H1 (cell line): ENCODE data around the gene MT1F. TPM values are rescaled to one million over a fixed set of nuclear protein-coding genes. Genes with fewer than 3 reads are reported as not detected.

Experiments
- CTCF ChIA-PET: fragments of 300-600 bp; sonication (Branson Sonifier 250); formaldehyde crosslinking; loops from one replicate; lab custom pipeline; 2021; ENCODE audit not compliant: partially characterized antibody; lab: Charles Lee
- POLR2A ChIA-PET: fragments of 300-600 bp; sonication (Branson Sonifier 250); formaldehyde crosslinking; loops from one replicate; lab custom pipeline; 2021; ENCODE audit warnings: inconsistent platforms; ENCODE audit not compliant: partially characterized antibody; lab: Charles Lee
- DNase-seq, 2 experiments: peaks; one replicate each; pipeline versions ENCODE4 v3.0.0 to v3.0.0-alpha.2; 2010 to 2022; ENCODE audit warnings: low spot score in 2 of 2, low read depth in 1 of 2, mixed read lengths in 1 of 2
- FAIRE-seq: peaks from 2 replicates; lab custom pipeline; 2011; peaks lifted over from hg19 to GRCh38; lab: Jason Lieb, UNC
- H2AFZ ChIP-seq: 2 replicates; pipeline ENCODE4 v1.8.1; 2012; ENCODE audit warnings: low read length, inconsistent platforms
- H2AK5ac ChIP-seq: 2 replicates; pipeline ENCODE4 v1.6.1; 2013; ENCODE audit warnings: low read depth, low read length
- H2BK120ac ChIP-seq: replicated peaks from 2 replicates; pipeline ENCODE3; 2013; ENCODE audit warnings: low read depth, low read length, inconsistent platforms
- H2BK12ac ChIP-seq: 2 replicates; pipeline ENCODE4 v1.6.1; 2013; ENCODE audit warnings: low read depth, low read length
- H2BK15ac ChIP-seq: 2 replicates; pipeline ENCODE4 v1.6.1; 2013; ENCODE audit warnings: low read length
- H2BK20ac ChIP-seq: 2 replicates; pipeline ENCODE4 v1.6.1; 2013; ENCODE audit warnings: low read length
- H2BK5ac ChIP-seq: 2 replicates; pipeline ENCODE4 v1.6.1; 2013; ENCODE audit warnings: low read depth, low read length
- H3K14ac ChIP-seq: 2 replicates; pipeline ENCODE4 v1.6.1; 2013; ENCODE audit warnings: inconsistent platforms; ENCODE audit not compliant: insufficient read length
- H3K18ac ChIP-seq: 2 replicates; pipeline ENCODE4 v1.6.1; 2013; ENCODE audit warnings: low read length; ENCODE audit errors: extremely low read depth
- H3K23ac ChIP-seq: 2 replicates; pipeline ENCODE4 v1.6.1; 2013; ENCODE audit warnings: inconsistent platforms; ENCODE audit not compliant: insufficient read length
- H3K23me2 ChIP-seq: 2 replicates; pipeline ENCODE4 v1.6.1; 2013; ENCODE audit warnings: low read depth, low read length
- H3K27ac ChIP-seq: 2 replicates; pipeline ENCODE4 v1.6.1; 2011; ENCODE audit warnings: low read depth, low read length, inconsistent platforms
- H3K27me3 ChIP-seq, 4 experiments: replicated peaks in 1 of 4; 1 replicate in 1 of 4; 2 replicates in 3 of 4; pipeline versions ENCODE4 v1.6.1 to v1.8.1; 2011 to 2013; ENCODE audit warnings: low read length in 3 of 4, mild to moderate bottlenecking in 3 of 4, inconsistent platforms in 2 of 4, mixed read lengths in 2 of 4, moderate library complexity in 1 of 4; ENCODE audit not compliant: control insufficient read depth in 3 of 4, insufficient read depth in 3 of 4; ENCODE audit errors: extremely low read depth in 1 of 4
- H3K36me3 ChIP-seq, 4 experiments: 2 replicates each; pipeline versions ENCODE4 v1.6.1 to v1.8.1; 2011 to 2013; ENCODE audit warnings: mild to moderate bottlenecking in 4 of 4, low read length in 3 of 4, moderate library complexity in 2 of 4, control low read depth in 1 of 4, inconsistent platforms in 1 of 4; ENCODE audit not compliant: insufficient read depth in 4 of 4, control insufficient read depth in 2 of 4
- H3K4ac ChIP-seq: replicated peaks from 2 replicates; pipeline ENCODE3; 2013; ENCODE audit warnings: low read length, low read depth, mixed read lengths, inconsistent platforms; ENCODE audit not compliant: insufficient read length
- H3K4me1 ChIP-seq, 4 experiments: replicated peaks in 1 of 4; 1 replicate in 1 of 4; 2 replicates in 3 of 4; pipeline versions ENCODE4 v1.6.1 to v1.8.1; 2011 to 2013; ENCODE audit warnings: low read length in 3 of 4, inconsistent platforms in 2 of 4, mixed read lengths in 1 of 4; ENCODE audit not compliant: insufficient read depth in 4 of 4, control insufficient read depth in 3 of 4
- H3K4me2 ChIP-seq, 2 experiments: 2 replicates each; pipeline versions ENCODE4 v1.6.1 to v1.8.1; 2011 to 2013; ENCODE audit warnings: low read depth in 2 of 2, low read length in 2 of 2, control low read depth in 1 of 2, inconsistent platforms in 1 of 2, mild to moderate bottlenecking in 1 of 2; ENCODE audit not compliant: insufficient read depth in 1 of 2
- H3K4me3 ChIP-seq, 4 experiments: fragments of 200-600, 300-600 bp in 1 of 4; sonication (generic), shearing (Covaris generic), sonication (Bioruptor Twin) in 1 of 4; 2 replicates each; pipeline versions ENCODE4 v1.5.1 to v1.8.1; 2011 to 2016; ENCODE audit warnings: low read length in 4 of 4, low read depth in 3 of 4, control low read depth in 2 of 4, inconsistent platforms in 2 of 4, mild to moderate bottlenecking in 2 of 4, mixed read lengths in 1 of 4, moderate library complexity in 1 of 4; ENCODE audit not compliant: insufficient read depth in 2 of 4; ENCODE audit errors: extremely low read depth in 1 of 4
- H3K56ac ChIP-seq: replicated peaks from 2 replicates; pipeline ENCODE3; 2013; ENCODE audit warnings: low read depth, mild to moderate bottlenecking, mixed read lengths, low read length, inconsistent platforms; ENCODE audit not compliant: insufficient read length
- H3K79me1 ChIP-seq: 2 replicates; pipeline ENCODE4 v1.6.1; 2013; ENCODE audit warnings: low read depth, low read length, control low read depth
- H3K79me2 ChIP-seq, 2 experiments: 2 replicates each; pipeline versions ENCODE4 v1.6.1 to v1.8.1; 2012 to 2013; ENCODE audit warnings: low read length in 2 of 2, mild to moderate bottlenecking in 2 of 2, inconsistent platforms in 1 of 2; ENCODE audit not compliant: insufficient read depth in 2 of 2, control insufficient read depth in 1 of 2
- H3K9ac ChIP-seq, 4 experiments: replicated peaks in 1 of 4; 1 replicate in 1 of 4; 2 replicates in 3 of 4; pipeline versions ENCODE4 v1.6.1 to v1.8.1; 2011 to 2013; ENCODE audit warnings: low read depth in 3 of 4, low read length in 3 of 4, control low read depth in 2 of 4, mild to moderate bottlenecking in 2 of 4, moderate library complexity in 2 of 4, inconsistent platforms in 1 of 4; ENCODE audit errors: extremely low read depth in 1 of 4
- H3K9me3 ChIP-seq, 2 experiments: 2 replicates each; pipeline versions ENCODE4 v1.6.1 to v1.8.1; 2012 to 2013; ENCODE audit warnings: mild to moderate bottlenecking in 2 of 2, moderate library complexity in 2 of 2, control low read depth in 1 of 2, inconsistent platforms in 1 of 2, low read depth in 1 of 2, low read length in 1 of 2, mixed read lengths in 1 of 2; ENCODE audit not compliant: insufficient read depth in 2 of 2
- H4K20me1 ChIP-seq, 2 experiments: replicated peaks in 1 of 2; 2 replicates each; pipeline versions ENCODE3 to v1.8.1; 2011 to 2013; ENCODE audit warnings: inconsistent platforms in 2 of 2, low read length in 2 of 2, mild to moderate bottlenecking in 1 of 2; ENCODE audit not compliant: insufficient read depth in 2 of 2, control insufficient read depth in 1 of 2
- H4K5ac ChIP-seq: 2 replicates; pipeline ENCODE4 v1.6.1; 2013; ENCODE audit warnings: low read length, low read depth, mixed read lengths, inconsistent platforms; ENCODE audit not compliant: insufficient read length
- H4K8ac ChIP-seq: 2 replicates; pipeline ENCODE4 v1.8.0; 2013; ENCODE audit warnings: mild to moderate bottlenecking, moderate library complexity, low read length, inconsistent platforms; ENCODE audit not compliant: insufficient read depth; ENCODE audit errors: extremely low read depth
- H4K91ac ChIP-seq: replicated peaks from 2 replicates; pipeline ENCODE3; 2013; ENCODE audit warnings: low read length, mixed read lengths, inconsistent platforms; ENCODE audit not compliant: insufficient read length
- BRCA1 ChIP-seq: IDR thresholded peaks from 2 replicates; pipeline ENCODE4 v1.6.1; 2012; ENCODE audit warnings: low read depth, low read length, improper control_type of control experiment
- CBX5 ChIP-seq: fragments of 300-800, 300-1000 bp; sonication (generic); IDR thresholded peaks from 2 replicates; pipeline ENCODE4 v1.7.1; 2016; ENCODE audit warnings: antibody characterized with exemption, low read length, low read depth
- EZH2 ChIP-seq: fragments of 200-600 bp; sonication (generic); IDR thresholded peaks from 2 replicates; pipeline ENCODE4 v1.7.1; 2012; ENCODE audit warnings: low read depth, mild to moderate bottlenecking, moderate library complexity, low read length, inconsistent platforms; ENCODE audit not compliant: severe bottlenecking
- GABPA ChIP-seq: IDR thresholded peaks from 2 replicates; pipeline ENCODE4 v1.6.1; 2011; ENCODE audit warnings: mild to moderate bottlenecking, low read length, moderate library complexity, borderline replicate concordance; ENCODE audit not compliant: insufficient read depth
- KDM5A ChIP-seq: fragments of 200-600 bp; IDR thresholded peaks from 2 replicates; pipeline ENCODE4 v1.7.1; 2012; ENCODE audit warnings: mild to moderate bottlenecking, low read length, inconsistent platforms, mixed read lengths
- NRF1 ChIP-seq: IDR thresholded peaks from 2 replicates; pipeline ENCODE4 v1.6.1; 2011; ENCODE audit warnings: mild to moderate bottlenecking, low read depth, low read length, improper control_type of control experiment
- POLR2AphosphoS5 ChIP-seq: IDR thresholded peaks from 2 replicates; pipeline ENCODE4 v1.6.1; 2011; ENCODE audit warnings: low read depth, low read length
- RAD21 ChIP-seq, 2 experiments: IDR thresholded peaks in 1 of 2; conservative IDR thresholded peaks in 1 of 2; 2 replicates each; pipeline ENCODE4 v1.6.1; 2011; ENCODE audit warnings: low read depth in 2 of 2, low read length in 2 of 2, improper control_type of control experiment in 1 of 2, inconsistent platforms in 1 of 2, mild to moderate bottlenecking in 1 of 2, moderate library complexity in 1 of 2
- TEAD4 ChIP-seq: IDR thresholded peaks from 2 replicates; pipeline ENCODE4 v1.6.1; 2012; ENCODE audit warnings: low read depth, low read length, inconsistent platforms, mixed read lengths
- YY1 ChIP-seq: IDR thresholded peaks from 2 replicates; pipeline ENCODE4 v1.6.1; 2011; ENCODE audit warnings: low read depth, mild to moderate bottlenecking, low read length
- WGBS, 2 experiments: shearing (Covaris generic) in 1 of 2; methylation state at CpG; one replicate each; pipeline versions ENCODE4 v1.1.6 to v1.1.7; 2013 to 2015; ENCODE audit warnings: low lambda C conversion rate in 2 of 2, mixed read lengths in 2 of 2, inconsistent platforms in 1 of 2, low coverage in 1 of 2, missing lambda C conversion rate in 1 of 2; ENCODE audit not compliant: insufficient replicate concordance in 2 of 2, insufficient coverage in 1 of 2, insufficient read length in 1 of 2; ENCODE audit errors: extremely low coverage in 1 of 2, missing lambda C conversion rate in 1 of 2; 5-methylcytosine and 5-hydroxymethylcytosine counted together
- polyA plus RNA-seq, 7 experiments: library from polyadenylated mRNA; depleted of rRNA in 3 of 7; stranded (reverse) in 5 of 7; unstranded in 2 of 7; fragments of >200 nt in 5 of 7; fragments of 200-250 nt in 2 of 7; gene quantifications; 1 replicate in 5 of 7; 2 replicates in 1 of 7; 4 replicates in 1 of 7; pipeline versions ENCODE4 v1.2.1 to v1.2.3, GENCODE V29; 2011 to 2013; ENCODE audit warnings: missing spikeins in 2 of 7, mixed read lengths in 2 of 7
- total RNA-seq: library from RNA; stranded (reverse); fragmentation: NEBNext Ultra II Directional; extraction: Animal tissue kit (Norgen Biotek cat#: 25700); gene quantifications from 2 replicates; pipeline ENCODE4 v1.2.1, GENCODE V29; 2021

MT1F gene
- total and polyA plus RNA-seq, 2 of the 8 experiments (the other 6 are each of a cell fraction or from before 2014, with no cell fraction given): 5.9 to 20.8 TPM

GRCh38 chr16:56664506-56664905, 6.7 kb downstream of the MT1F start:
- no peak overlapping the region for H2AK5ac ChIP-seq
- peaks cover 14% of the 10 kb centered on the region; the same call in 1 of the 2 replicates for H3K23me2 ChIP-seq
- CTCF ChIA-PET: interaction anchor here (0.5 to 0.7 kb wide), 2 partner anchors 8 to 15 kb away, joined by 3 read pairs; no protein-coding TSS in a partner anchor
- no peak overlapping the region for H3K23ac ChIP-seq
- H3K18ac ChIP-seq: no peak overlapping the region
- no peak for FAIRE-seq
- H4K5ac ChIP-seq: no peak overlapping the region
- no peak overlapping the region for H2BK12ac ChIP-seq
- H3K36me3 ChIP-seq: no peaks in the 10 kb centered on the region
- no peak overlapping the region for H2BK20ac ChIP-seq
- H3K9ac ChIP-seq: no peak overlapping the region
- H2BK5ac ChIP-seq: no peak overlapping the region
- H3K27ac ChIP-seq: no peak overlapping the region
- no peaks in the 10 kb centered on the region for H3K79me2 ChIP-seq
- H3K79me1 ChIP-seq: no peaks in the 10 kb centered on the region
- POLR2A ChIA-PET: interaction anchor here (1.1 to 13.9 kb wide), 3 partner anchors 9 to 39 kb away, joined by 3 to 205 read pairs (median 7); partner anchors contain the start of genes MT1E and MT1X
- peaks cover 3 to 8% (median 6%) of the 10 kb centered on the region in 4 experiments for H3K4me1 ChIP-seq
- no peak overlapping the region for H4K91ac ChIP-seq
- TF ChIP-seq CBX5 (no peak), KDM5A (no peak), BRCA1 (no peak), POLR2AphosphoS5 (no peak), GABPA (no peak), EZH2 (no peak), RAD21 (IDR thresholded peaks at IDR 0.05 in 1 of 2, conservative IDR thresholded peaks at IDR 0.05 in 1 of 2; ENCODE audit: low read depth in 2 of 2, low read length in 2 of 2) (no peak), NRF1 (no peak), YY1 (no peak), TEAD4 (no peak)
- TF ChIP-seq, all 59 proteins: peak for 0
- H3K4ac ChIP-seq: no peak overlapping the region
- no peak overlapping the region for H3K56ac ChIP-seq
- H3K9me3 ChIP-seq: no peaks in the 10 kb centered on the region
- 89% methylated on average over 1 of the region's 1 CpG; no CpG with 5 or more reads in 1 of the 2 experiments for WGBS, 2 experiments
- peaks cover 84 to 100% (median 98%) of the 10 kb centered on the region in 4 experiments for H3K27me3 ChIP-seq
- H3K4me2 ChIP-seq: no peak overlapping the region
- peaks cover 2 to 3% of the 10 kb centered on the region in 2 experiments for H4K20me1 ChIP-seq
- no peak overlapping the region for H2AFZ ChIP-seq
- H3K4me3 ChIP-seq: no peak overlapping the region
- H4K8ac ChIP-seq: no peak overlapping the region
- no peak for DNase-seq
- no peak overlapping the region for H2BK15ac ChIP-seq
- no peak overlapping the region for H2BK120ac ChIP-seq
- no peak overlapping the region for H3K14ac ChIP-seq
